ENCODE data around the gene MYO1G. TPM values are rescaled to one million over a fixed set of nuclear protein-coding genes. Genes with fewer than 3 reads are reported as not detected.

Gene MYO1G
- total and polyA plus RNA-seq, 10 of the 15 experiments (the other 5 are each of a cell fraction or from before 2014, with no cell fraction given): 1.8 to 232 (median 134) TPM

GRCh38 chr7:44986218-44987053 lies 7.6 kb upstream of the MYO1G start (continued):
- TF ChIP-seq RELB (IDR thresholded peaks at IDR 0.05; ENCODE audit: low read depth): no peak; the same call in 1 of the 2 replicates
- TF ChIP-seq BACH1 (IDR thresholded peaks at IDR 0.05; ENCODE audit: borderline replicate concordance): peak; percentile 68
- no peak for TF ChIP-seq SUPT20H (IDR thresholded peaks at IDR 0.05; ENCODE audit: borderline replicate concordance, control insufficient read depth, low read depth, low read length)
- TF ChIP-seq E4F1 (IDR thresholded peaks at IDR 0.05; ENCODE audit: borderline replicate concordance, partially characterized antibody): no peak
- no peak for TF ChIP-seq IRF5 (IDR thresholded peaks at IDR 0.05; ENCODE audit: borderline replicate concordance)
- TF ChIP-seq PKNOX1 (IDR thresholded peaks at IDR 0.05): peak; percentile 74
- TF ChIP-seq ZNF687 (IDR thresholded peaks at IDR 0.05): peak; percentile 99
- peak; percentile 52; the same call in 1 of the 2 replicates for TF ChIP-seq NR2C1 (IDR thresholded peaks at IDR 0.05)
- TF ChIP-seq SP1 (IDR thresholded peaks at IDR 0.05; ENCODE audit: low read depth, low read length): peak; percentile 52
- TF ChIP-seq FOS (IDR thresholded peaks at IDR 0.05; ENCODE audit: borderline replicate concordance, extremely low read depth, insufficient read length): no peak
- TF ChIP-seq TBL1XR1 (IDR thresholded peaks at IDR 0.05; ENCODE audit: low read depth, low read length): no peak
- peak; percentile 87; the same call in 1 of the 2 replicates for TF ChIP-seq ZBED1 (IDR thresholded peaks at IDR 0.05; ENCODE audit: borderline replicate concordance)
- no peak for TF ChIP-seq SUZ12 (IDR thresholded peaks at IDR 0.05; ENCODE audit: unreplicated experiment)
- no peak for TF ChIP-seq ZNF384 (IDR thresholded peaks at IDR 0.05; ENCODE audit: borderline replicate concordance, low read depth, low read length)
- TF ChIP-seq MEF2B (IDR thresholded peaks at IDR 0.05; ENCODE audit: partially characterized antibody, poor library complexity, severe bottlenecking): peak; percentile 50
- TF ChIP-seq MAX (IDR thresholded peaks at IDR 0.05; ENCODE audit: low read depth, low read length): peak; percentile 99
- TF ChIP-seq SMAD5 (IDR thresholded peaks at IDR 0.05; ENCODE audit: low read depth): peak; percentile 98

All from GM12878 (cell line).